HG03135 (cell line): ENCODE data around the gene GMDS.

ENCODE experiments used
- ATAC-seq: cut with Tn5 transposase; IDR thresholded peaks from one replicate; pipeline ENCODE4 v1.9.1; 2021; ENCODE audit warnings: mild to moderate bottlenecking, moderate library complexity; ENCODE audit not compliant: unreplicated experiment

The GMDS gene

GRCh38 chr6:2007165-2007564 lies 238.2 kb downstream of the GMDS start:
- no peak for ATAC-seq

GRCh38 chr6:2004888-2005287 lies 240.5 kb downstream of the GMDS start:
- no peak for ATAC-seq

- no peak for ATAC-seq
Observed at GRCh38 chr6:2000962-2001361, 244.4 kb downstream of the GMDS start.

- no peak for ATAC-seq
Observed at GRCh38 chr6:1997702-1998101, 247.7 kb downstream of the GMDS start.

GRCh38 chr6:1995636-1996035 lies 249.8 kb downstream of the GMDS start:
- ATAC-seq: no peak

- no peak for ATAC-seq
Observed at GRCh38 chr6:1993042-1993441, 252.4 kb downstream of the GMDS start.

GRCh38 chr6:1991332-1991878 lies 254.0 kb downstream of the GMDS start:
- ATAC-seq: no peak

GRCh38 chr6:1988843-1989242 lies 256.6 kb downstream of the GMDS start:
- ATAC-seq: no peak

- no peak for ATAC-seq
Observed at GRCh38 chr6:1987640-1988039, 257.8 kb downstream of the GMDS start.

- ATAC-seq: no peak
Observed at GRCh38 chr6:1986454-1987243, 258.8 kb downstream of the GMDS start.

- no peak for ATAC-seq
Observed at GRCh38 chr6:1984346-1984994, 260.9 kb downstream of the GMDS start.

GRCh38 chr6:1983850-1984249 lies 261.6 kb downstream of the GMDS start:
- no peak for ATAC-seq

- ATAC-seq: no peak
Observed at GRCh38 chr6:1972962-1973361, 272.4 kb downstream of the GMDS start.

GRCh38 chr6:1971612-1972011 lies 273.8 kb downstream of the GMDS start:
- no peak for ATAC-seq

- no peak for ATAC-seq
Observed at GRCh38 chr6:1970151-1970561, 275.2 kb downstream of the GMDS start.

- no peak for ATAC-seq
Observed at GRCh38 chr6:1966713-1967112, 278.7 kb downstream of the GMDS start.

- ATAC-seq: no peak
Observed at GRCh38 chr6:1965596-1966224, 279.7 kb downstream of the GMDS start.

- ATAC-seq: no peak
Observed at GRCh38 chr6:1963596-1963995, 281.8 kb downstream of the GMDS start.

GRCh38 chr6:1962201-1962600 lies 283.2 kb downstream of the GMDS start:
- no peak for ATAC-seq

- no peak for ATAC-seq
Observed at GRCh38 chr6:1960486-1961142, 284.8 kb downstream of the GMDS start.

GRCh38 chr6:1958257-1958656 lies 287.1 kb downstream of the GMDS start:
- no peak for ATAC-seq
